Endothelial cell of umbilical vein (primary cell): ENCODE measurements around the gene LRTM2. TPM values are rescaled to one million over a fixed set of nuclear protein-coding genes. Genes with fewer than 3 reads are reported as not detected.

Experiments
- BruUV-seq: library from RNA; stranded (reverse); fragments of 400-500 nt; replicated peaks from 2 replicates; lab custom pipeline; 2021; lab: Mats Ljungman, UMichigan
- CTCF ChIA-PET: fragments of 300-600, 350-600 bp; sonication (Branson Sonifier 250); formaldehyde crosslinking; loops from one replicate; lab custom pipeline; 2021; ENCODE audit warnings: antibody characterized with exemption, inconsistent platforms; lab: Charles Lee
- POLR2A ChIA-PET: fragments of 300-600, 350-600 bp; sonication (Branson Sonifier 250); formaldehyde crosslinking; loops from one replicate; lab custom pipeline; 2021; ENCODE audit warnings: antibody characterized with exemption, inconsistent platforms; lab: Charles Lee
- DNase-seq: peaks from one replicate; pipeline ENCODE4 v3.0.0-alpha.2; 2011; ENCODE audit warnings: low read depth, low spot score
- FAIRE-seq: peaks from 2 replicates; lab custom pipeline; 2011; peaks lifted over from hg19 to GRCh38; lab: Jason Lieb, UNC
- H2AFZ ChIP-seq: 2 replicates; pipeline ENCODE4 v1.6.0; 2012; ENCODE audit warnings: low read depth, low read length, control low read depth, inconsistent platforms
- H3K27ac ChIP-seq: 2 replicates; pipeline ENCODE4 v1.5.1; 2011; ENCODE audit warnings: low read depth, mild to moderate bottlenecking, control low read depth, low read length, moderate library complexity; ENCODE audit not compliant: insufficient read depth
- H3K27me3 ChIP-seq, 2 experiments: 2 replicates each; pipeline versions ENCODE4 v1.6.0 to v1.6.1; 2011; ENCODE audit warnings: low read length in 2 of 2, mixed read lengths in 1 of 2; ENCODE audit not compliant: control insufficient read depth in 2 of 2, insufficient read depth in 2 of 2
- H3K36me3 ChIP-seq, 2 experiments: 2 replicates in 1 of 2; 3 replicates in 1 of 2; pipeline ENCODE4 v1.5.1; 2011; ENCODE audit warnings: low read length in 2 of 2, mild to moderate bottlenecking in 1 of 2, moderate library complexity in 1 of 2; ENCODE audit not compliant: control insufficient read depth in 2 of 2, insufficient read depth in 2 of 2; ENCODE audit errors: extremely low read depth in 1 of 2
- H3K4me1 ChIP-seq: 3 replicates; pipeline ENCODE4 v1.5.1; 2011; ENCODE audit warnings: mild to moderate bottlenecking, low read length; ENCODE audit not compliant: control insufficient read depth, insufficient read depth; ENCODE audit errors: extremely low read depth
- H3K4me2 ChIP-seq: 2 replicates; pipeline ENCODE4 v1.6.1; 2011; ENCODE audit warnings: low read length, control low read depth, mixed read lengths; ENCODE audit not compliant: insufficient read depth
- H3K4me3 ChIP-seq, 3 experiments: fragments of 200-600 bp in 1 of 3; sonication (generic), shearing (Covaris generic) in 1 of 3; replicated peaks in 1 of 3; 2 replicates each; pipeline ENCODE4 v1.5.1; 2011 to 2016; ENCODE audit warnings: control low read depth in 3 of 3, low read length in 3 of 3, mild to moderate bottlenecking in 2 of 3, inconsistent platforms in 1 of 3, low read depth in 1 of 3, moderate library complexity in 1 of 3; ENCODE audit not compliant: insufficient read depth in 1 of 3
- H3K79me2 ChIP-seq: 2 replicates; pipeline ENCODE4 v1.6.0; 2012; ENCODE audit warnings: low read length, inconsistent platforms; ENCODE audit not compliant: control insufficient read depth, insufficient read depth
- H3K9ac ChIP-seq: replicated peaks from 2 replicates; pipeline ENCODE3; 2011; ENCODE audit warnings: low read length, control low read depth; ENCODE audit not compliant: insufficient read depth; ENCODE audit errors: extremely low read depth
- H3K9me1 ChIP-seq: replicated peaks from 3 replicates; pipeline ENCODE4 v1.6.0; 2011; ENCODE audit warnings: mild to moderate bottlenecking, low read length; ENCODE audit not compliant: control insufficient read depth, insufficient read depth; ENCODE audit errors: extremely low read depth
- H3K9me3 ChIP-seq: replicated peaks from 2 replicates; pipeline ENCODE4 v1.5.1; 2012; ENCODE audit warnings: low read length, inconsistent platforms; ENCODE audit not compliant: control insufficient read depth, insufficient read depth
- H4K20me1 ChIP-seq: replicated peaks from 2 replicates; pipeline ENCODE3; 2011; ENCODE audit warnings: mild to moderate bottlenecking, low read length; ENCODE audit not compliant: control insufficient read depth, insufficient read depth; ENCODE audit errors: extremely low read depth
- EZH2 ChIP-seq: IDR thresholded peaks from 2 replicates; pipeline ENCODE4 v1.6.1; 2012; ENCODE audit warnings: borderline replicate concordance, low read depth, mild to moderate bottlenecking, moderate library complexity, low read length, inconsistent platforms; ENCODE audit not compliant: severe bottlenecking
- FOS ChIP-seq: IDR thresholded peaks from 2 replicates; pipeline ENCODE4 v1.6.1; 2011; ENCODE audit warnings: mild to moderate bottlenecking, low read length, moderate library complexity, borderline replicate concordance; ENCODE audit not compliant: insufficient read depth
- GATA2 ChIP-seq: IDR thresholded peaks from 2 replicates; pipeline ENCODE4 v1.7.0; 2011; ENCODE audit warnings: low read depth, mild to moderate bottlenecking, moderate library complexity, mixed read lengths, low read length; ENCODE audit not compliant: insufficient read length, insufficient read depth
- MYC ChIP-seq: IDR thresholded peaks from one replicate; pipeline ENCODE4 v1.6.1; 2011; ENCODE audit warnings: mild to moderate bottlenecking, low read depth, low read length
- POLR2A ChIP-seq: IDR thresholded peaks from 2 replicates; pipeline ENCODE4 v1.6.1; 2012; ENCODE audit warnings: low read depth, mild to moderate bottlenecking, control low read depth, low read length
- dilution Hi-C: fragments of 300-500 bp; cut with MboI; formaldehyde crosslinking; loops from one replicate; pipeline ENCODE4 v1.15.0; 2019; ENCODE audit warnings: low sequenced_read_pairs; ENCODE audit not compliant: extremely low pct_ligation_motif_present
- intact Hi-C: fragments of 100-400 bp; cut with micrococcal nuclease; formaldehyde crosslinking; loops from one replicate; pipeline ENCODE4 v1.10.0; 2022
- polyA plus RNA-seq, 4 experiments: library from polyadenylated mRNA; depleted of rRNA in 3 of 4; stranded (reverse) in 3 of 4; unstranded in 1 of 4; fragments of >200 nt; gene quantifications; 2 replicates each; pipeline versions ENCODE4 v1.2.1 to v1.2.3, GENCODE V29; 2011 to 2012; ENCODE audit warnings: missing spikeins in 1 of 4
- total RNA-seq: library from RNA; stranded (reverse); gene quantifications from 2 replicates; pipeline ENCODE4 v1.2.3, GENCODE V29; 2021
- TF ChIP-seq, protein P1 (sequence below), 2 donors: IDR thresholded peaks; 1 replicate in 1 of 2; 2 replicates in 1 of 2; pipeline ENCODE4 v1.5.1; 2011; ENCODE audit warnings: low read length in 2 of 2, mild to moderate bottlenecking in 2 of 2, moderate library complexity in 2 of 2, control low read depth in 1 of 2, inconsistent platforms in 1 of 2, low read depth in 1 of 2; ENCODE audit not compliant: insufficient read depth in 1 of 2; ENCODE audit errors: extremely low read depth in 1 of 2
- TF ChIP-seq, protein P2 (sequence below): IDR thresholded peaks from 2 replicates; pipeline ENCODE4 v1.6.1; 2011; ENCODE audit not compliant: insufficient read depth, insufficient read length

Gene LRTM2
- total and polyA plus RNA-seq, 2 donors (not counting 3 experiments of a cell fraction or from before 2014, with no cell fraction given), result not detected

DNA sequence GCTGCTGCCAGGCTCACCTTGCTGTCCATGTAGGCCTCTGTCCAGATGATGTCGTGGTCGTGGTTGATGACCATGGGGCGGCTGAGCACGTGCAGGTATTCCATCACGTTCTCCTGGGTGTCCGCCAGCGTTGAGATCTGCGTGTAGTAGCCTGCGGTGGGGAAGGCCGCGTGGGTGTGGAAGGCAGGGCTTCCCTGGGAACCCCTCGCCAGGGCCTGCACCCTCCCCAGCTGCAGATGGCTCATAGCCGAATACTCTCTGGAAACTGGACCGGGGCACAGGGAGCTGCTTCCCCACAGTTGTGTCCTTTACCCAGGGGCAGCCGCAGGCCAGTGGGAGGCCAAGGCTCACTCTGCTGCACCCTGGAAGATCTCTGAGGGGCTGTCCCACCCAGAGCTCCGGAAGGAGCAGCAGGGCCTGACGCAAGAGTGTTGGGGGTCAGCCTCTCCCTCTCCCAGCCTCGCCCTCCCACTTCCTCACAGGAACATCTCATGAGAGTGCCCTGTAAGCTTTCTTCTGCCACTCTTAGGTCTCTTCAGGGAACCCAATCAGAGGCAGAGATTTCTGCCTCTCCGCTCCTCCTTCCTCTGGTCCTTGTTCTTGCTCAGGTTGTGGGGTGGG lies 62.6 kb downstream of the LRTM2 start:
- Histone ChIP-seq H3K9me1 (no peaks in the 10 kb centered on the region), H3K79me2 (no peaks in the 10 kb centered on the region), H3K27ac (no peak overlapping the region), H2AFZ (no peak overlapping the region), H3K27me3 (no peaks in the 10 kb centered on the region), H4K20me1 (no peaks in the 10 kb centered on the region), H3K9ac (no peak overlapping the region), H3K4me2 (no peak overlapping the region), H3K4me1 (no peaks in the 10 kb centered on the region), H3K9me3 (no peaks in the 10 kb centered on the region), H3K4me3 (no peak overlapping the region), H3K36me3 (no peaks in the 10 kb centered on the region)
- FAIRE-seq (no peak), DNase-seq (no peak)
- CTCF ChIA-PET, result interaction anchor here (1.2 kb wide), 1 partner anchor 57 kb away, joined by 3 read pairs; no protein-coding TSS in a partner anchor
- intact Hi-C loops (no loop called here), dilution Hi-C loops (no loop called here)
- no peak for TF ChIP-seq POLR2A
- TF ChIP-seq, protein P1, sequence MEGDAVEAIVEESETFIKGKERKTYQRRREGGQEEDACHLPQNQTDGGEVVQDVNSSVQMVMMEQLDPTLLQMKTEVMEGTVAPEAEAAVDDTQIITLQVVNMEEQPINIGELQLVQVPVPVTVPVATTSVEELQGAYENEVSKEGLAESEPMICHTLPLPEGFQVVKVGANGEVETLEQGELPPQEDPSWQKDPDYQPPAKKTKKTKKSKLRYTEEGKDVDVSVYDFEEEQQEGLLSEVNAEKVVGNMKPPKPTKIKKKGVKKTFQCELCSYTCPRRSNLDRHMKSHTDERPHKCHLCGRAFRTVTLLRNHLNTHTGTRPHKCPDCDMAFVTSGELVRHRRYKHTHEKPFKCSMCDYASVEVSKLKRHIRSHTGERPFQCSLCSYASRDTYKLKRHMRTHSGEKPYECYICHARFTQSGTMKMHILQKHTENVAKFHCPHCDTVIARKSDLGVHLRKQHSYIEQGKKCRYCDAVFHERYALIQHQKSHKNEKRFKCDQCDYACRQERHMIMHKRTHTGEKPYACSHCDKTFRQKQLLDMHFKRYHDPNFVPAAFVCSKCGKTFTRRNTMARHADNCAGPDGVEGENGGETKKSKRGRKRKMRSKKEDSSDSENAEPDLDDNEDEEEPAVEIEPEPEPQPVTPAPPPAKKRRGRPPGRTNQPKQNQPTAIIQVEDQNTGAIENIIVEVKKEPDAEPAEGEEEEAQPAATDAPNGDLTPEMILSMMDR (IDR thresholded peaks at IDR 0.05; ENCODE audit: extremely low read depth in 1 of 2, insufficient read depth in 1 of 2, low read depth in 1 of 2, low read length in 2 of 2), result no peak
- TF ChIP-seq, protein P2, sequence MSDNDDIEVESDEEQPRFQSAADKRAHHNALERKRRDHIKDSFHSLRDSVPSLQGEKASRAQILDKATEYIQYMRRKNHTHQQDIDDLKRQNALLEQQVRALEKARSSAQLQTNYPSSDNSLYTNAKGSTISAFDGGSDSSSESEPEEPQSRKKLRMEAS, result no peak
- no peak for TF ChIP-seq MYC
- no peak for TF ChIP-seq EZH2
- TF ChIP-seq FOS, result no peak
- TF ChIP-seq GATA2, result no peak
- POLR2A ChIA-PET, result no interaction called here
- BruUV-seq, result no TSS peak
